Activated CD4-positive, alpha-beta memory T cell treated with anti-CD3 and anti-CD28 coated beads for 36 hours (primary cell): ENCODE data around the gene TEX10. TPM values are rescaled to one million over a fixed set of nuclear protein-coding genes. Genes with fewer than 3 reads are reported as not detected.
"Not testable (repeated sequence)": the region's sequence is repeated elsewhere in the genome, so short reads cannot be mapped to it uniquely, and the experiment has no call there.

Experiments
- CTCF ChIA-PET: fragments of 350-600 bp; sonication (Branson Sonifier 250); formaldehyde crosslinking; loops from one replicate; lab custom pipeline; 2021; ENCODE audit warnings: antibody characterized with exemption, inconsistent platforms; lab: Charles Lee
- POLR2A ChIA-PET: fragments of 350-600 bp; sonication (Branson Sonifier 250); formaldehyde crosslinking; loops from one replicate; lab custom pipeline; 2021; ENCODE audit warnings: antibody characterized with exemption; lab: Charles Lee
- DNase-seq: peaks from one replicate; pipeline ENCODE4 v3.0.0-alpha.2; 2020
- H3K27ac Mint-ChIP-seq: one replicate; pipeline ENCODE4 v1.8.0; 2021; ENCODE audit warnings: mixed read lengths
- H3K27me3 Mint-ChIP-seq: one replicate; pipeline ENCODE4 v1.8.0; 2021; ENCODE audit warnings: mixed read lengths
- H3K36me3 Mint-ChIP-seq: one replicate; pipeline ENCODE4 v1.8.0; 2021; ENCODE audit warnings: mixed read lengths
- H3K4me1 Mint-ChIP-seq: one replicate; pipeline ENCODE4 v1.8.0; 2021; ENCODE audit warnings: low read depth, mixed read lengths
- H3K4me3 Mint-ChIP-seq: one replicate; pipeline ENCODE4 v1.8.0; 2021; ENCODE audit warnings: mild to moderate bottlenecking, mixed read lengths
- H3K9me3 Mint-ChIP-seq: one replicate; pipeline ENCODE4 v1.8.0; 2021; ENCODE audit warnings: mixed read lengths
- intact Hi-C: fragments of 100-400 bp; cut with micrococcal nuclease; formaldehyde crosslinking; loops from one replicate; pipeline ENCODE4 v1.15.1; 2023
- total RNA-seq, 2 experiments: library from RNA; stranded (reverse); gene quantifications; one replicate each; pipeline ENCODE4 v1.2.3, GENCODE V29; 2021

TEX10 gene
- 10 to 100 TPM; 20.3 to 20.7 TPM for total RNA-seq

- POLR2A ChIA-PET: interaction anchor here (0.9 to 1.6 kb wide), 3 partner anchors 15 to 76 kb away, joined by 3 to 5 read pairs (median 3); no protein-coding TSS in a partner anchor
- intact Hi-C loops: loop anchor here (1.0 to 5.0 kb wide), 6 partner anchors 58 to 1045 kb away; partner anchors contain the start of genes ERP44, INVS, MRPL50 and MSANTD3
- CTCF ChIA-PET: interaction anchor here (1.2 to 2.5 kb wide), 6 partner anchors 28 to 243 kb away, joined by 3 to 9 read pairs (median 4); no protein-coding TSS in a partner anchor
- Mint-ChIP-seq H3K4me3 (peak within 1 kb of the TSS; percentile 87), H3K36me3 (peaks cover 16% of the 10 kb centered on the region), H3K9me3 (peaks cover 1% of the 10 kb centered on the region), H3K27me3 (no peaks in the 10 kb centered on the region), H3K4me1 (peaks cover 44% of the 10 kb centered on the region), H3K27ac (peak within 1 kb of the TSS; percentile 69)
- peak; percentile 92 for DNase-seq
Measured at GRCh38 chr9:100352727-100353505, at the start of gene TEX10. TSS of gene TEX10 (minus strand) at chr9:100352942. CDS start at chr9:100349363, 3,579 bp downstream.

DNA sequence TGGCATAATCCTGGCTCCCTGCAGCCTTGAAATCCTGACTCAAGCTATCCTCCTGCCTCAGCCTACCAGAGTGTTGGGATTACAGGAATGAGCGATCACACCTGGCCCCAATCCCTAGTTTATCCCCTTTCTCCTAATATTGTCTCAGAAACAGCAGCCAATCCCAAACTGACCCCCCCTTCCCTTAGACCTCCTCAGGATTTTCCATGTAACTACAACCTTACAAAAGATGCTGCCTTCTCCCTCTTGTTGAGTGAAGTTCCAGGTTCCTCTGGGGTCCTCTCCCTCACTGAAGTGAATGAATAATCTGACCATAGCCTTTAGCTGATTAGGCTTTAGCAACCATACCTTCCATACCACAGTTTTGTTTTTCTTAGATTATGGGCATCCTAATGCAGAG is 48.3 kb upstream of the TEX10 start:
- H3K4me3 Mint-ChIP-seq: no peak overlapping the region
- intact Hi-C loops: no loop called here
- no peaks in the 10 kb centered on the region for H3K36me3 Mint-ChIP-seq
- CTCF ChIA-PET: no interaction called here
- POLR2A ChIA-PET: no interaction called here
- no peak overlapping the region for H3K27ac Mint-ChIP-seq
- no peaks in the 10 kb centered on the region for H3K4me1 Mint-ChIP-seq
- H3K9me3 Mint-ChIP-seq: no peaks in the 10 kb centered on the region
- DNase-seq: no peak
- H3K27me3 Mint-ChIP-seq: peaks cover 3% of the 10 kb centered on the region

GRCh38 chr9:100397529-100398266 is 45.0 kb upstream of the TEX10 start:
- ChIA-PET POLR2A (no interaction called here), CTCF (no interaction called here)
- Mint-ChIP-seq H3K4me1 (no peaks in the 10 kb centered on the region), H3K36me3 (peaks cover 2% of the 10 kb centered on the region), H3K27me3 (no peaks in the 10 kb centered on the region), H3K27ac (no peak overlapping the region), H3K9me3 (no peaks in the 10 kb centered on the region), H3K4me3 (no peak overlapping the region)
- intact Hi-C loops: no loop called here
- DNase-seq: no peak

GRCh38 chr9:100396769-100397168 is 44.0 kb upstream of the TEX10 start:
- no peak for DNase-seq
- Mint-ChIP-seq H3K27me3 (no peaks in the 10 kb centered on the region), H3K4me1 (no peaks in the 10 kb centered on the region), H3K4me3 (no peak overlapping the region), H3K36me3 (peaks cover 2% of the 10 kb centered on the region), H3K27ac (no peak overlapping the region), H3K9me3 (no peaks in the 10 kb centered on the region)
- intact Hi-C loops: no loop called here
- ChIA-PET CTCF (no interaction called here), POLR2A (no interaction called here)

- no peaks in the 10 kb centered on the region for H3K4me1 Mint-ChIP-seq
- H3K36me3 Mint-ChIP-seq: peaks cover 2% of the 10 kb centered on the region
- H3K27ac Mint-ChIP-seq: no peak overlapping the region
- ChIA-PET CTCF (no interaction called here), POLR2A (no interaction called here)
- H3K27me3 Mint-ChIP-seq: no peaks in the 10 kb centered on the region
- no peak for DNase-seq
- H3K4me3 Mint-ChIP-seq: no peak overlapping the region
- intact Hi-C loops: no loop called here
- H3K9me3 Mint-ChIP-seq: no peaks in the 10 kb centered on the region
Measured at GRCh38 chr9:100394816-100395215, 42.1 kb upstream of the TEX10 start.

GRCh38 chr9:100394032-100394695 is 41.4 kb upstream of the TEX10 start:
- Mint-ChIP-seq H3K36me3 (peaks cover 2% of the 10 kb centered on the region), H3K27ac (no peak overlapping the region), H3K9me3 (no peaks in the 10 kb centered on the region), H3K27me3 (no peaks in the 10 kb centered on the region), H3K4me3 (no peak overlapping the region), H3K4me1 (no peaks in the 10 kb centered on the region)
- DNase-seq: no peak
- CTCF ChIA-PET: no interaction called here
- POLR2A ChIA-PET: no interaction called here
- intact Hi-C loops: no loop called here

DNA sequence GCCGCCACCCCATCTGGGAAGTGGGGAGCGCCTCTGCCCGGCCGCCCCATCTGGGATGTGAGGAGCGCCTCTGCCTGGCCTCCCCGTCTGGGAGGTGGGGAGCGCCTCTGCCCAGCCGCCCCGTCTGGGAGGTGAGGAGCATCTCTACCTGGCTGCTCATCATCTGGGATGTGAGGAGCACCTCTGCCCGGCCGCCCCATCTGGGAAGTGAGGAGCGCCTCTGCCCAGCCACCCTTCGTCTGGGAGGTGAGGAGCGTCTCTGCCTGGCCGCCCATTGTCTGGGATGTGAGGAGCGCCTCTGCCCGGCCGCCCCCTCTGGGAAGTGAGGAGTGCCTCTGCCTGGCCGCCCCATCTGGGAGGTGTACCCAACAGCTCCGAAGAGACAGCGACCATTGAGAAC is 40.2 kb upstream of the TEX10 start:
- H3K4me3 Mint-ChIP-seq, DNase-seq, H3K4me1 Mint-ChIP-seq, CTCF ChIA-PET, H3K27me3 Mint-ChIP-seq, H3K9me3 Mint-ChIP-seq, H3K27ac Mint-ChIP-seq, POLR2A ChIA-PET, H3K36me3 Mint-ChIP-seq, intact Hi-C loops: not testable (repeated sequence)

- Mint-ChIP-seq H3K4me1 (no peaks in the 10 kb centered on the region), H3K27ac (no peak overlapping the region), H3K9me3 (peaks cover 9% of the 10 kb centered on the region), H3K4me3 (no peak overlapping the region), H3K27me3 (no peaks in the 10 kb centered on the region), H3K36me3 (peaks cover 2% of the 10 kb centered on the region)
- POLR2A ChIA-PET: no interaction called here
- CTCF ChIA-PET: no interaction called here
- no peak for DNase-seq
- intact Hi-C loops: no loop called here
Measured at GRCh38 chr9:100379862-100380261, 27.1 kb upstream of the TEX10 start.

- no peaks in the 10 kb centered on the region for H3K4me1 Mint-ChIP-seq
- DNase-seq: no peak
- ChIA-PET CTCF (no interaction called here), POLR2A (no interaction called here)
- no peak overlapping the region for H3K27ac Mint-ChIP-seq
- H3K36me3 Mint-ChIP-seq: no peaks in the 10 kb centered on the region
- no peaks in the 10 kb centered on the region for H3K27me3 Mint-ChIP-seq
- no peaks in the 10 kb centered on the region for H3K9me3 Mint-ChIP-seq
- intact Hi-C loops: no loop called here
- no peak overlapping the region for H3K4me3 Mint-ChIP-seq
Measured at GRCh38 chr9:100377015-100377414, 24.3 kb upstream of the TEX10 start.

DNA sequence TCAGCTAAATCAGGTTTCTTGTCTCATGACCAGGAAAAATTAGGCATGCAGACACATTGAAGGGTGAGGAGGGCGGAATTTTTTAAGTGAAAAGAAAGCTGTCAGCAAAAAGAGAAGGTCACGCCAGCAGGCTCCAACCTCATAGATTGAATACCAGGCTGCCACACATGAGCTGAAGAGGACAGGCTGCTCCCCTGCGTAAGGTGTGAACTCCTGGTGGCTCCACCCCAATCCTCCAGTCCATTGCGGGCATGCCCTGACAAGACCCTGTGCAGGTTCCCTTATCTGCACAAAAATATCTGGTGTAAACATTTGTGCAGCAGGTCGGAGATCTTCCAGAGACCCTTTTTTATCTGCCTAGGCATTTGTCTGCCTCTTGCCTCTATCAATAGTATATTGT is 22.9 kb upstream of the TEX10 start:
- no peaks in the 10 kb centered on the region for H3K9me3 Mint-ChIP-seq
- no peak overlapping the region for H3K27ac Mint-ChIP-seq
- H3K4me3 Mint-ChIP-seq: no peak overlapping the region
- no peaks in the 10 kb centered on the region for H3K36me3 Mint-ChIP-seq
- ChIA-PET POLR2A (no interaction called here), CTCF (no interaction called here)
- no peaks in the 10 kb centered on the region for H3K27me3 Mint-ChIP-seq
- DNase-seq: no peak
- intact Hi-C loops: no loop called here
- H3K4me1 Mint-ChIP-seq: no peaks in the 10 kb centered on the region

GRCh38 chr9:100372648-100373047 is 19.9 kb upstream of the TEX10 start:
- Mint-ChIP-seq H3K27me3 (no peaks in the 10 kb centered on the region), H3K27ac (no peak overlapping the region), H3K4me1 (no peaks in the 10 kb centered on the region), H3K4me3 (no peak overlapping the region), H3K9me3 (peaks cover 10% of the 10 kb centered on the region), H3K36me3 (peaks cover 2% of the 10 kb centered on the region)
- ChIA-PET POLR2A (no interaction called here), CTCF (no interaction called here)
- no peak for DNase-seq
- intact Hi-C loops: no loop called here

DNA sequence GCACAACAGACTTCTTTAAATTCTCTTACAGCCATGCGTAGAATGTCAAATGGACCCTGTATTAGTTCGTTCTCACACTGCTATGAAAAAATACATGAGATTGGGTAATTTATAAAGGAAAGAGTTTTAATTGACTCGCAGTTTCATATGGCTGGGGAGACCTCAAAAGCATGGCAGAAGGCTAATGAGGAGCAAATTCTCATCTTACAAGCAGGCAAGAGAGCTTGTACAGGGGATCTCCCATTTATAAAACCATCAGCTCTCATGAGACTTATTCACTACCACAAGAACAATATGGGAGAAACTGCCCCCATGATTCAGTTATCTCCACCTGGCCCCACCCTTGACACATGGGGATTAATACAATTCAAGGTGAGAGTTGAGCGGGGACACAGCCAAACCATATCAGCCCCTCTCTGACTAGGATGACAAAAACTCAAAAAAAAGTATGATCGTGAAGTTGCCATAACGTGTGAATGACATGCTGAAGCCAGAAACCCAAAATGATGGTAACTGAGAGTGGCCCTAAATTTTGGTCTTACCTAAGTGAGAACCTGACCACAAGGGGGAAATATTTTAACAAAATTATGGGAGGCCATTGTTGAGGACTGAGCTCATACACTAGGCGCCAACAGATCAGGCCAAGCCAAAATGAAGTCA is 17.5 kb upstream of the TEX10 start:
- no peaks in the 10 kb centered on the region for H3K27me3 Mint-ChIP-seq

More for the DNA sequence above, 17.5 kb upstream of the TEX10 start:
- no peak for DNase-seq
- Mint-ChIP-seq H3K9me3 (peaks cover 10% of the 10 kb centered on the region), H3K4me1 (no peaks in the 10 kb centered on the region), H3K4me3 (no peak overlapping the region), H3K27ac (no peak overlapping the region), H3K36me3 (peaks cover 2% of the 10 kb centered on the region)
- CTCF ChIA-PET: no interaction called here
- POLR2A ChIA-PET: no interaction called here
- intact Hi-C loops: no loop called here
